Suppressor macrophage treated with lipopolysaccharide for 1 hour (primary cell): Measurements from ENCODE around the gene NR3C2.
"Not testable (repeated sequence)": the region's sequence is repeated elsewhere in the genome, so short reads cannot be mapped to it uniquely, and the experiment has no call there.

Source experiments
- DNase-seq, 3 donors: peaks; one replicate each; pipeline ENCODE4 v3.0.0-alpha.2; 2020 to 2022

Gene NR3C2

DNA sequence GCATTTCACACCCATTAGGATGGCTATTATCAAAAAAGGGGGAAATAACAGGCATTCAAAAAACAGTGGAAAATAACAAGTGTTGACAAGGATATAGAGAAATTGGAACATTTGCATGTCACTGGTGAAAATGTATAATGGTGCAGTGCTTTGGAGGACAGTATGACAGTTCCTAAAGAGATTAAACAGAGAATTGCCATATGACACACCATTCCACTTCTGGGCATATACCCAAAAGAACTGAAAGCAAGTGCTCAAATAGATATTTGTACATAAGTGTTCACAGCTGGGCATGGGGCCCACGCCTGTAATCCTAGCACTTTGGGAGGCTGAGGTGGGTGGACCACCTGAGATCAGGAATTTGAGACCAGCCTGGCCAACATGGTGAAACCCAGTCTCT lies 348.1 kb downstream of the NR3C2 start:
- DNase-seq, result no peak

DNA sequence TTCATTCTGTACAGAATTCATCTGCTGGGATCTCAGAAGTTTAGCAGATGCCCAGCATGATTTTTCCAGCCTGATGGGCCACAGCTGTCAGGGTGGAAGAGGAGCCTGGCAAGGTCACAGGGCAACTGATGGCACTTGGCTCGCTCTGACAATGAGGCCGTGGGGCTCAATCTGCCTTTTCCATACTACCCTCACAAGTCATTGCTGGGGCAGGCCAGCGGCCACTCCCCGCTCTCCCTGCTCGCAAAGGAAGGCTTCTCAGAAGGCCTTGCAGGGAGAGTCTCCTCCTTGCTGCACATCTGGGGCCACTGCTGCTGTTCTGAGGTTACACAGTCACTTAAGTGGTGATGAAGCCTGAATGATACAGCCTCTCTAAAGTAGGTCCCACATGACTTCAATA lies 349.1 kb downstream of the NR3C2 start:
- no peak for DNase-seq

GRCh38 chr4:148092316-148093014 lies 349.7 kb downstream of the NR3C2 start:
- no peak for DNase-seq

DNA sequence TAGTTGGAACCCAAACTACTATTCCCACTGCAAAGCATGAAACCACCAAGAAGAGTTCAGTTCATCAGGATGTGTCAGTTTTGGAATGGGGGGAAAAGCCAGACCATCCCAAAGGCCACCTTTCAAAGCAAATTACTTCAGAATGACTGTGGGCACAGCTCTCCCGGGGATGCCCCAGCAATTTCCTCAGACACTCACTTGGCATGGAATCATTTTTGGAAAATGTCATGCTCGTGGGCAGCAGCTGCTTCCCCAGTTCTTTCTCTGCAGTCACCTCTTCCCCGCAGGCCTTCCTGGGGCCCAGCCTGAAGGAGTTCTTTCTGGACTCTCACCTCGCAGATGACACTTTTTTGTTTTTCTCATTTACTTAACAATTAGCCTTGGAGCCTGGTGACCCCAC lies 350.3 kb downstream of the NR3C2 start:
- DNase-seq, result no peak

GRCh38 chr4:148090503-148091476 lies 351.4 kb downstream of the NR3C2 start:
- no peak for DNase-seq

DNA sequence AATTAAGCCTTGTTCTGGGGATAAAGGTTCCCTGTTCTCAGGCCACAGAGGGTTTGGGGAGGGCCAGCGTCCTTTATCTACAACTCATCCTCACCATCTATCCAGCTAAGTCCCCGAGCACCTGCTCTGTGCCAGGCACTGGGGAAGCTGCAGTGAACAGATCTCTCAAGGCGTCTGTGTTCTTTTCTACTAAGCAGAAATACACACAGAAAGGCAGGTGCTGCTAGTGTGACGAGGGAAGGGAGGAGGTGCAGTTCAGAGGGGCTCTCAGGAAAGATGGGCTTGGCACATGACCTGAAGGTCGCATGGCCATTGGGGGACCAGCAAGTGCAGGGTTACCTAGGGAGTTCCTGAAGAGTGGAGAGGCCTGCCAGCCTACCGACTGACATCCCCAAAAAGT lies 352.2 kb downstream of the NR3C2 start:
- DNase-seq, result no peak

DNA sequence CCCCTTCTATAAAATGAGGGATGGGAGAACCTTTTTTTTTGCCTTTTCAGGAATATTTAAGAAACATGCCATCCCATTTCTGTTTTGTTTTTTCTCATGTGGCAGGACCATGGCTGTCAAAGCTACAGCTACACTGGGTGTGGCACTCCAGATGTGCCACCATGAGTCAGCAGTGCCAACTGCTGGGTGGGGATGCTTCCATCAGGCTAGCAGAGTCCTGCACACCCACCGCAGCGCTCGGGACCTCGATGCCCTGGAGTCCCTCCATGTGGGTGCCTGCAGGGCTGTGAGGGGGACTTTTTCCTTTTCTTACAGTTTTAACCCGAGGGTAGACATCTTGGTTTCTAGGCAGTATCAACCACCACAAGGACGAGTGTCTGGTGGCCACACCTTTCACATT lies 352.6 kb downstream of the NR3C2 start:
- no peak for DNase-seq

DNA sequence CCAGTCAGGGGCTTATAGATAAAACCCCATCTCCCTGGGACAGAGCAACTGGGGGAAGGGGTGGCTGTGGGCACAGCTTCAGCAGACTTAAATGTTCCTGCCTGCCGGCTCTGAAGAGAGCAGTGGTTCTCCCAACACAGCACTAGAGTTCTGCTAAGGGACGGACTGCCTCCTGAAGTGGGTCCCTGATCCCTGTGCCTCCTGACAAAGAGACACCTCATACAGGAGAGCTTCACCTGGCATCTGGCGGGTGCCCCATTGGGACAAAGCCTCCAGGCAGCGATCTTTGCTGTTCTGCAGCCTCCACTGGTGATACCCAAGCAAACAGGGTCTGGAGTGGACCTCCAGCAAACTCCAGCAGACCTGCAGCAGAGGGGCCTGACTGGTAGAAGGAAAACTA lies 359.1 kb downstream of the NR3C2 start:
- not testable (repeated sequence) for DNase-seq

DNA sequence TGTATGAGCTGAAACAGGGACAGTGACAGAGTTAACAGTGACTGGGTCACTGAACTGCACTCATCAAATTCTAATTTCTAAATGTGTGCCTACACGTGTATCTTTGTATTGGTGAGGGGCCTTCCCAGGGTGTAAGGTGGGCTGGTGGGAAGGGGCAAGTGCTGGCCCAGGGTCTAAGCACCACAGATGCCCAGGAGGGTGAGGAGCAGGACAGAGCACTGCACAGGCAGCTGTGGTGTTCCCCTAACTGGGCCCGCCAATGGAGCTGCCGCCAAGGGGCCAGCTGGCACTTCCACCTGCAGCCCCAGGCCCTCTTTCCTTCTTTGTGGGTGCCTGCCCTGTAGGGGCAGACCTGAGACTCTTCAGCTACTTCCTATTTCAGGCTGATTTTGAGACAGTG lies 360.5 kb downstream of the NR3C2 start:
- no peak for DNase-seq

GRCh38 chr4:148081267-148081666 lies 360.9 kb downstream of the NR3C2 start:
- no peak for DNase-seq

GRCh38 chr4:148079961-148080360 lies 362.3 kb downstream of the NR3C2 start:
- DNase-seq, result no peak

DNA sequence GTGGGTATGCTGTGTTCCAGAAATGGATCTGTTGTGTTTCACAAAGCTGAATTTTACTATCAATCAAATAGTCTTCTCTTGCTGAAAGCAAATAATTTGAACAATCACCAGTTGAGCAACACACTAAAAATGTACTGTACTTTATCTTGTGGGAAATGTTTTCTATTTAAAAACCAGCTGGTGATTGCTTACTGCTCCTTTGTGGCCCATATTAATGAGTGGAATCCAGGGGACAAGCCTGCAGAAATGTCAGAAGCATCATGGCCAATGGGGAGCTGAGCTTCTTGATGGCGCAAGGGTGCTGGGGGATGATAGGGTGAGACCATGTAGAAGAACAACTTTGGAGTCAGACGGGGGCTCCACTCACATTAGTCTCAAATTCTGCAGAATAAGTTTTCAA lies 364.2 kb downstream of the NR3C2 start:
- DNase-seq, result no peak

GRCh38 chr4:148077581-148077980 lies 364.6 kb downstream of the NR3C2 start:
- DNase-seq, result no peak

DNA sequence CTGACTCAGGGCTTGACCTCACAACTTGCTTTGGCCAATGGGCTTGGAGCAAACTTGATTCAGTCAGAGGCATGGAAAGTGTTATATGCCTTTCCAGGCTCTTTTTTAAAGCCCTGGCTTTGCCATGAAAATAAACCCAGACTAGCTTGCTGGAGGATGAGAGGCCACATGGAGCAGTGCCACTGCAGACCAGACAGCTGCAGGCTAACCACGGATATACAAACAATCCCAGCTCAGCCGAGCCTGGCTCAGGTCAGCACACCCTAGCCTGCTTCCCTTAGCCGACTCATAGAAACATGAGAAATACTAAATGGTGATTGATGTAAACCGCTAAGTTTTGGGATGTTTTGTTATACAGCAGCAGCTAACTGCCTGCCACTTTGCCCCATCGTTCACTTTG lies 365.2 kb downstream of the NR3C2 start:
- DNase-seq, result no peak

DNA sequence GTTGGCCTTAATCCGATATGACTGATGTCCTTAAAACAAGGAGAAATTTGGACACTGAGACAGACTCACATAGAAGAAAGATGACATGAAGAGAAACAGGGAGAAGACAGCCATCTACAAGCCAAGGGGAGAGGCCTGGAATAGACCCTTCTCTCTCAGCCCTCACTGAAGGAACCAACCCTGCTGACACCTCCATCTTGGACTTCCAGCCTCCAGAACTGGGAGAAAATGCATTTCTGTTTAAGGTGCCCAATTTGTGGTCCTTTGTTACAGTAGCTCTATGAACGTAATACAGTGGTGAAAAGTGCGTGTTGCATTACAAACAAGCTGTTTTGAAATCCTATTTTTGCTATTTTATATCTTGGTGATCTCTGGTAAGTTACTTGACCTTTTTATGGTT lies 366.8 kb downstream of the NR3C2 start:
- DNase-seq, result no peak

- DNase-seq, result no peak
Measured at GRCh38 chr4:148074462-148074861, 367.8 kb downstream of the NR3C2 start.

DNA sequence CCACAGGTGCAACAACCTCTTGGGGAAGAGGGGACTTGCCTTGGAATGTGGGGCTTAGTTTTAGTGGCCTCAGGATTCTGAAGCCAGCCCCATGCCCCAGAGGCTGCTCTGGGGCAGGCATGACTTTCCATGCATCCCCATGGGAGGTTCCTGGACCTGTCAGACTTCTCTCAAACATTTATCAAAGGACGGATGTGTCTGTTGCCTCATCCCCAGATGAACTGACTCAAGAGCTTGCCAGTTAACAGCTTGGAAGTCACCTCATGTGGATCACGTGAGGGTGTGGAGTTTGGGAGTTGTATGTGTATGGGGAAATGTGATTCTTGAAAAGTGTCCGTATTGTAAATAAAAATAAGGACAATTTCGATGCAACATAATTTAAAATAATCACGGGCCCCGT lies 368.9 kb downstream of the NR3C2 start:
- no peak for DNase-seq

DNA sequence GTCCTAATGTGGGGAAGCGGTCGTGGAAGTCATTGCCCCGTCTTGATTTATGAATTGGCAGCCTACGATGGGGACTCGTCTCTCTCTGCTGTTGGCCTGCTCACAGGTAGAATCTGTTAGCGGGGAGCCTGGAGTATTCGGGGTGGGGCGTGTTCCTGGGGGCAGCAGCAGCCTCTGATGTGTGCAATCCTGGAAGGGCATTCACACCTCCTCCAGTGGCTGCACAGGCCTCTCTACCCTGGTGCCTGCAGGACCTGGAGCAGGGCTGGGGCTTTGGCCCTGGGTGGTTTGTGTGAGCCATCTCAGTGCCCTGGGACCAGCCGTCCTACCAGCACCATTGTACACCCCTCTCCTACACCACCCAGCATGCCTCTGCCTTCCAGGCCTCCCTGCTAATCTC lies 369.4 kb downstream of the NR3C2 start:
- DNase-seq, result no peak

GRCh38 chr4:148071009-148071408 lies 371.2 kb downstream of the NR3C2 start:
- DNase-seq, result no peak

DNA sequence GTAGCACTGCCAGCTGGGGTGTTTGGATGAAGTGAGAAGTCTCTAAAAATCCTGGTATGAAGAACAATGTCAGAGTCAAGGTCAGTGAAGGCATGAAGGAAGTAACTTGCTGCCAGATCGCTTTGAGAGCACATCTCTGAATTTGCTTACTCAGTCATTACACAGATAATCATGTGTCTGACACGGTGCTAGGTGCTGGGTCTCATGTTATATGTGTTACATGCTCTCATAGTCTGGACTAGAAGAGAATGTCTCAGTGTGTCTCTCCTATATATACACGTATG lies 372.4 kb downstream of the NR3C2 start:
- no peak for DNase-seq

DNA sequence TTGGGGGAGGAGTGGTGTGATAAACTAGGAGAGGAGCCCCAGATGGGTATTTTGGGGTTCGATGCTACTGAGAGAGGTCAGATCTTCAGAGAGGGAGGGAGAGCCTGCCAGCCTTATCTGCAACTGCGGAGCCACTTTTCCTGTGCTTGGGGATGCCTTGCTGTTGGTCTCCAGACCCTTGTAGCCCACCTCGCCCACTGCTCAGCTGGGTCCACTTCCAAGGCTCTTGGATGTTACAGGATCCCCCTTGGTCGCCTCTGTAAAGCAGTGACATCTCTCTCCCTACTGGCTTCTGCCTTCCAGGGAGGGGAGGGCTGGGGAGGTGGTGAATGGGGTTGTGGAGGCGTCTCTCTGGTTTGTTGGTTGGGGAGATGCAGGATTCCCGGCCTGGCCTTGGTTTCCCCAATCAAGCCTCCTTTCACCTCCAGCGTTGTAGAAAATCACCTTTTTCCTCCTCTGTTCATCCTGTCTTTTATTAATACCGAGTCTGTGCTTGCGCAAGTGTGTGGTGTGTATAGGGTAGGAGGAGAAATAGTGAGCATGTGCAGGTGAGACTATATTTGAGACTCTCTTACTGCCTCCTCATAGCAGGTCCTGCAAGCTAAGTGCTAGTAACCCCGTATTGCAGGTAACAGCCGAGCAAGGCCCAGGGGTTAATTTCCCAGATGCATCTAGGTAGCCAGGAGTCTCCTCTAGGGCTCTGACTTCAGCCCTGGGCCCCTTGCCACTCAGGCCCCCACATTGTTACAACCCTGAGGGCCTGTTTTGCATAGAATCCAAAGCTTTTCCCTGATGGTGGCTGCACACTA lies 372.9 kb downstream of the NR3C2 start:
- no peak for DNase-seq

DNA sequence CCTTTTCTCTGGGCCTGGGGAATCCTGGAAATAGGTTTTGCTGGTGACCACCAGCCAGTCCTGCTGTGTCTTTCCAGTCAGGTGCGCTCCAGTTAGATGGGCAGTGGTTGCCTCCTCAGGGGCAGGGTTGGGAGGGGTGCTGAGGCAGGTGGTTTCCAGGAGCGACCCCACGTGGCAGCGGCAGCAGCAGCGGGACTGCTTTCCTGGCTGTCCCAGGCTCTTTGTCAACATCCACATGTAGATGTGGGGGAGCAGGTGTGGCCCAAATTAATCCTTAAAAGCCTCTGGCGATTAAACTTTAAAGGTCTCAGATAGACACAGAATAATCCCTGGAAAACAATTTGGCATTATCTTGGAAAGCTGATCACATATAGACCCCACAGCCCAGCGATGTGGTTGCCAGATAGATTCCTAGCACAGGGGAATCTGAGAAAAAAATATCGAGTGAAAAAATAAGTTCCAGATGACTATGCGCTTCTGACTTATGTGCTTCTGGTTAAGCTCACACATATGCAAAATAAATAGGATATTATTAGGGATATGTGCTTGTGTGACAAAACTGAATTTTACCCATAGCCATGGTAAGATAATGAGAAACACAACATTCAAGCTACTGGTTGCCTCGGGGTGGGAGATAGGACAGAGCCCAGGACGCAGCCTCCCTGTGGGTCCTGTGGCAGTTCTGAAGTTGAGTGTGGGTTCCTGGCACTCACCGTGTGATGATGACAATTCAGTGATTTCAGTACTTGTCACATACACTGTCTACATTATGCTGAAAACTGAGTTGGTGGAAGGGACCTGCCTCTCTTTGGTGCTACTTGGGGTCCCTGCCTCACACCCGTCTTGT lies 373.9 kb downstream of the NR3C2 start:
- no peak for DNase-seq
